GM21737 (cell line): Measurements from ENCODE around the gene ANK3.

Source experiments
- ATAC-seq: cut with Tn5 transposase; IDR thresholded peaks from one replicate; pipeline ENCODE4 v1.9.1; 2021; ENCODE audit warnings: mild to moderate bottlenecking, moderate library complexity; ENCODE audit not compliant: unreplicated experiment

ANK3 gene

GRCh38 chr10:60414111-60414510 lies 24.4 kb upstream of the ANK3 start:
- ATAC-seq, result no peak

GRCh38 chr10:60413306-60414012 lies 23.8 kb upstream of the ANK3 start:
- no peak for ATAC-seq

GRCh38 chr10:60410970-60411369 lies 21.3 kb upstream of the ANK3 start:
- no peak for ATAC-seq

- no peak for ATAC-seq
Observed at GRCh38 chr10:60409202-60409601, 19.5 kb upstream of the ANK3 start.

- ATAC-seq, result no peak
Observed at GRCh38 chr10:60406182-60406581, 16.5 kb upstream of the ANK3 start.

GRCh38 chr10:60405172-60405571 lies 15.5 kb upstream of the ANK3 start:
- no peak for ATAC-seq

GRCh38 chr10:60403168-60403873 lies 13.6 kb upstream of the ANK3 start:
- no peak for ATAC-seq

- no peak for ATAC-seq
Observed at GRCh38 chr10:60400366-60400765, 10.7 kb upstream of the ANK3 start.

GRCh38 chr10:60399328-60399727 lies 9.7 kb upstream of the ANK3 start:
- no peak for ATAC-seq

GRCh38 chr10:60397792-60398191 lies 8.1 kb upstream of the ANK3 start:
- no peak for ATAC-seq

- no peak for ATAC-seq
Observed at GRCh38 chr10:60396766-60397165, 7.1 kb upstream of the ANK3 start.

GRCh38 chr10:60395711-60396110 lies 6.0 kb upstream of the ANK3 start:
- ATAC-seq, result no peak

- no peak for ATAC-seq
Observed at GRCh38 chr10:60394446-60394845, 4.8 kb upstream of the ANK3 start.

GRCh38 chr10:60390224-60390626 lies 550 bp upstream of the ANK3 start:
- ATAC-seq, result no peak

GRCh38 chr10:60388709-60389301 lies 870 bp downstream of the ANK3 start:
- ATAC-seq, result no peak

GRCh38 chr10:60388116-60388625 lies 1.5 kb downstream of the ANK3 start:
- no peak for ATAC-seq

- ATAC-seq, result no peak
Observed at GRCh38 chr10:60387531-60387930, 2.1 kb downstream of the ANK3 start.

- no peak for ATAC-seq
Observed at GRCh38 chr10:60385399-60385738, 4.3 kb downstream of the ANK3 start.

- ATAC-seq, result no peak
Observed at GRCh38 chr10:60384708-60385398, 4.8 kb downstream of the ANK3 start.

GRCh38 chr10:60384011-60384410 lies 5.7 kb downstream of the ANK3 start:
- no peak for ATAC-seq

- no peak for ATAC-seq
Observed at GRCh38 chr10:60382946-60383681, 6.6 kb downstream of the ANK3 start.
